GM19043 (cell line): ENCODE measurements around the gene IL1A.
"Not testable (repeated sequence)": the region's sequence is repeated elsewhere in the genome, so short reads cannot be mapped to it uniquely, and the experiment has no call there.

Source experiments
- ATAC-seq: cut with Tn5 transposase; IDR thresholded peaks from one replicate; pipeline ENCODE4 v1.9.1; 2021; ENCODE audit warnings: low read depth; ENCODE audit not compliant: unreplicated experiment

IL1A gene, protein sequence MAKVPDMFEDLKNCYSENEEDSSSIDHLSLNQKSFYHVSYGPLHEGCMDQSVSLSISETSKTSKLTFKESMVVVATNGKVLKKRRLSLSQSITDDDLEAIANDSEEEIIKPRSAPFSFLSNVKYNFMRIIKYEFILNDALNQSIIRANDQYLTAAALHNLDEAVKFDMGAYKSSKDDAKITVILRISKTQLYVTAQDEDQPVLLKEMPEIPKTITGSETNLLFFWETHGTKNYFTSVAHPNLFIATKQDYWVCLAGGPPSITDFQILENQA

GRCh38 chr2:112784199-112785189 lies at the start of gene IL1A:
Gene IL1A (minus strand): TSS chr2:112784493. CDS start chr2:112783770, 723 bp downstream.
- no peak for ATAC-seq

- ATAC-seq = no peak
Measured at GRCh38 chr2:112833976-112834375, 49.7 kb upstream of the IL1A start.

DNA sequence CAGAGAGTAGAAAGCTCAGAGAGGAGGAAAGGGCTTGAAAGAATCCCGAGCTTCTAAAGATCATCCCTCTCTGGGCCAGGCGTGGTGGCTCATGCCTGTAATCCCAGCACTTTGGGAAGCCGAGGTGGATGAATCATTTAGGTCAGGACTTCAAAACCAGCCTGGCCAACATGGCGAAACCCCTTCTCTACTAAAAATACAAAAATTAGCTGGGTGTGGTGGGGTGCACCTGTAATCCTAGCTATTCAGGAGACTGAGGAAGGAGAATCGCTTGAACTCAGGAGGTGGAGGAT lies 49.3 kb upstream of the IL1A start:
- not testable (repeated sequence) for ATAC-seq

DNA sequence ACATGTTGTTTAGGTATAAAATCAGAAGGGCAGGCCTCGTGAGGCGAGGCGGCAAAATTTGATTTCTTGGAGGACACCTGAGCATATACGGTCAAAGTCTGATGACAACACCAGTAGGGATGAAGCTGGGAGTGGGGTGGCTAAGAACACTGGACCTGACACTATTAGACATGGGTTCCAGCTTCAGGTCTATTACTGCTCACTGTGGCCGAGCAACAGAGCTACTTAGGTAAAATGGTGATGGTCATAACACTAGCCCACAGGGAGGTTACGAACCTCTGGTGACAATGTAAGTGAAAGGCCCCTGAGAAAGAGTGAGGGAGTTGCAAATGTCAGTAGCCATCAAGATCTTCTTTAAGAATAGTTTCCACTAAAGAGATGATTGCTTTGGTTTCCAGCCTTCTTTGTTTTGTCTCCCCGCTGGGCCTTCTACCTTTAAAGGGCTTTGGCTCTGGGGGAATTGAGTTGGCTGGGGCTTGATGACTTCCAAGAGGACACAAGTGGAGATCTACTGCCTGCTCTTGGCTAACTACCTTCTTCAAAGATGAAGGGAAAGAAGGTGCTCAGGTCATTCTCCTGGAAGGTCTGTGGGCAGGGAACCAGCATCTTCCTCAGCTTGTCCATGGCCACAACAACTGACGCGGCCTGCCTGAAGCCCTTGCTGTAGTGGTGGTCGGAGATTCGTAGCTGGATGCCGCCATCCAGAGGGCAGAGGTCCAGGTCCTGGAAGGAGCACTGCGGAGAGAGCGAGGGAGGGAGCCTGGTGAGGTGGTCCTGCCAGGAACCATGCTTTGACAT lies 48.7 kb upstream of the IL1A start:
- no peak for ATAC-seq

GRCh38 chr2:112831946-112832840 lies 47.9 kb upstream of the IL1A start:
- ATAC-seq = no peak

DNA sequence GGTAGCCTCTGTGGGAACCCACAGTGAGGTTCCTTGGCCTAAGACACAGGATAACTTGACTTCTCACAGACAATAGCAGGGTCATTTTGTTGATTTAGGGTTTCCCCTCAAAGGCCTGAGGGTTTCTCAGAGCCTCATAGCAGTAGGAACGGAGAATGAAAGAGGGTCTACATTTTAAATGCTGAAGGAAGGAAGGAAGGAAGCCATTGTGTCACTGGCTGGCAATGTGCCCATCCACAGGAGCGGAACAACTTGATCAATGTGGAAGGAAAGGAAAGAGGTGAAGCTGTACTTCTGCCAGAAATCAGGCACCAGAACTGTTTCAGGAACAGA lies 47.2 kb upstream of the IL1A start:
- ATAC-seq = no peak

DNA sequence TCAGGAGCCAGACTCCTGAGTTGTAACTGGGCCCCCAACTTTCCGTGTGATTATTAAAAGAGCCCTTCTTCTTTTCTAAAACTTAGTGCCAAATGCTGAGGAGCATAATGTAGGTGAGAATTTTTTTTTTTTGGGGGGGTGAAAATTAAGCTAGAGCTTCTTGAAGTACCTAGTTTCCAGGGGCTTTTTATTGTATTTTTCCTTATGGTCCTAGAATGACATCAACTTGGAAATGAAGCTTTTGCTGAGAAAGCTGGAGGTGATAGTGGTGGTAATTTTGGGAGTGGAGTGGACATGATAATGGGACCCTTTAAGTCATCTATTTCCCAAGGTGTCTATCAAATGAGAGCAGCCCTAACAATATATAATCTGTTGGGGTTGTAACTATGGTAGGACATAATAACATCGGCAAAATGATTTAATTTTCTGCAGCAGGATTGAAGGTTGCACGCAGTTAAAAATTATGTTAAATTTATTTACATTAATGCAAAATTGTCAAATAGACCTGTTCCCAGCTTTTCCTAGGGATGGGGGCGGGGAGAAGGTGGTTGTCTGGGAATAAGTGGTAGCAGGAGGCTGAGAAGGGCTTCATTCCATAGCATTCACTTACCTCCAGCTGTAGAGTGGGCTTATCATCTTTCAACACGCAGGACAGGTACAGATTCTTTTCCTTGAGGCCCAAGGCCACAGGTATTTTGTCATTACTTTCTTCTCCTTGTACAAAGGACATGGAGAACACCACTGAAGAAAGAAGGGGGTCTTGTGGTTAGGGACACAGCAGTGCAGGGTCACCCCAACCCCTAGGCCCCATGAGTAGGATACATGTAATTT lies 46.6 kb upstream of the IL1A start:
- ATAC-seq = no peak

DNA sequence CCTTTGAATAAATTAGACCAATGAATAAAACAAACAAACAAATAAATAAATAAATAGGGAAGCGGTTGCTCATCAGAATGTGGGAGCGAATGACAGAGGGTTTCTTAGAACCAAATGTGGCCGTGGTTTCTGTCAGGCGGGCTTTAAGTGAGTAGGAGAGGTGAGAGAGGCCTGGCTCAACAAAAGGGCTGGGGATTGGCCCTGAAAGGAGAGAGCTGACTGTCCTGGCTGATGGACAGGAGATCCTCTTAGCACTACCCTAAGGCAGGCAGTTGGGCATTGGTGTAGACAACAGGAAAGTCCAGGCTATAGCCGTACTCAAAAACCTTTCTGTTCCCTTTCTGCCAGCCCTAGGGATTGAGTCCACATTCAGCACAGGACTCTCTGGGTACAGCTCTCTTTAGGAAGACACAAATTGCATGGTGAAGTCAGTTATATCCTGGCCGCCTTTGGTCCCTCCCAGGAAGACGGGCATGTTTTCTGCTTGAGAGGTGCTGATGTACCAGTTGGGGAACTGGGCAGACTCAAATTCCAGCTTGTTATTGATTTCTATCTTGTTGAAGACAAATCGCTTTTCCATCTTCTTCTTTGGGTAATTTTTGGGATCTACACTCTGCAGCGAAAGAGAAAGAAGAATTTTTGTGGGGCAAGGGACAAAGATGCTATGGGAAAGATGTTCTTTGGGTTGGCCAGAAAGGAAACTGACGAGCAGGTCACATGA lies 45.8 kb upstream of the IL1A start:
- no peak for ATAC-seq

- no peak for ATAC-seq
Measured at GRCh38 chr2:112829101-112829960, 45.0 kb upstream of the IL1A start.

DNA sequence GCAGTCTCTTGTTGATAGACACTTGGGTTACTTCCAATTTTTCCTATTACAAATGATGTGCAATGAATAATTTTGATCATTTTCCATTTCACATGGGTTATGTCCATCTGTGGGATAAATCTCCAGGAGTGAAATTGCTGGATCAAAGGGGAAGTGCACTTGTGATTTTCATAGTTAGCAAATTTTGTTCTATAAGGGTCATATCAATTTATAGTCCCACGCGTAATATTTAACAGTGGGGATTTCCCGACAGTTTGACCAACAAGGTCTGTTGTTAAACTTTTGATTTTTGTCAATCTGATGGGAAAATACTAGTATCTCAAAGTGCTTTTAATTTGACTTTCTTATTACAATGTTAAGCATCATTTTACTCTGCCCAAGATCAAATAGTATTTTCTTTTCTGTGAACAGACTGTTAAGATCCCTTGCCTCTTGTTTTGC lies 44.0 kb upstream of the IL1A start:
- ATAC-seq = no peak

DNA sequence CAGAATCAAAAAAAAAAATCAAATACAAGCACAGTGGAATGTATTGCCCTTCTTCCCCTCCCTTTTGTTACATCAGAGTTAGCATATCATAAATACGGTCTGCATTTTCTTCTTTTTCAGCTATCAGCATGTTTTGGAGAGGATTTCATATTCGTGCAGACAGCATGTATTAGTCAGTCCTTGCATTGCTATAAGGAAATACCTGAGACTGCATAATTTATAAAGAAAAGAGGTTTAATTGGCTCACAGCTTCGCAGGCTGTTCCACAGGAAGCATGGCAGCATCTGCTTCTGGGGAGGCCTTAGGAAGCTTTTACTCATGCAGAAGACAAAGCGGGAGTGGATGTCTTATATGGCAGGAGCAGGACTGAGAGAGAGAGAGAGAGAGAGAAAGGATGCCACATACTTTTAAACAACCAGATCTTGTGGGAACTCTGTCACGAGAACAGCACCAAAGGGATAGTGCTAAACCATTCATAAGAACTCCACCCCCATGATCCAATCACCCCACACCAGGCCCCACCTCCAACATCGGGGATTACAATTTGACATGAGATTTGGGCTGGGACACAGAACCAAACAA lies 43.4 kb upstream of the IL1A start:
- no peak for ATAC-seq

GRCh38 chr2:112827009-112827408 lies 42.7 kb upstream of the IL1A start:
- ATAC-seq = no peak

- ATAC-seq = no peak
Measured at GRCh38 chr2:112825706-112826105, 41.4 kb upstream of the IL1A start.

DNA sequence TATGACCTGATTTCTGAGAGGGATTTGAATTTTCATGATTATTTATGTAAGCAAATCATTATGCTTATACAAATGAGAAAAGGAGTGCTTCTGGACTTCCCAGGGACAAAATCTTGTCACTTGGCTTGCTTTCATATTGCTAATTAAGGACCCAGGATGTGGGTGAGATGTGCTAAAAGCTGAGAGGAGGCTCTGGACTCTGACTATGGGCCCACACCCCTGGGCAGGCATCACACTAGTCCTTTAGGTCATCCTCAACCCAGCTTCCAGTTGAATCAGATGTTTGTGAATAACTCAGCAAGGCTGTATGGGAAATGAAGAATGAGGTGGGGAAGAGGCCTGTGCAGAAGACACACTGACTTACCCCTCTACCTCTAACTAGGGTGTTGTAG lies 40.4 kb upstream of the IL1A start:
- no peak for ATAC-seq

- no peak for ATAC-seq
Measured at GRCh38 chr2:112821682-112822081, 37.4 kb upstream of the IL1A start.

DNA sequence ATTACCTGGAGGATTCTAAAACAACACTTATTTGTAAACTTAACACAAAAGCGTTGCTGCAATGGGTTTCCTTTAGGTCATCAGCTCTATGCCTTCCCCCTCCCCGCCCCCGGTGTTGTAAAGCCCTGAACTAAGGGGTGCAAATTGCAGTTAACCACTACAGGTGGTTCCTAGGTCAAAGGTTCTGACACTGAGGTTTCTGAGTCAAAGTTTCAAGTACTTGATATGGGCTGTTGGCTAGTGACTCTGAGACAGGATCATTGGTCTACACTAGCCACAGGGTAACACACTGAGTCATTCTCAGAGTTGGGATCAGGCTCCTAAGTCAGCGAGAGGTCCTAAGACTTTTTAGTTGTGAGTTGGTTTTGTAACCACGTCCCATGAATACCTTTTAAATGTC lies 36.8 kb upstream of the IL1A start:
- ATAC-seq = peak; percentile 69

DNA sequence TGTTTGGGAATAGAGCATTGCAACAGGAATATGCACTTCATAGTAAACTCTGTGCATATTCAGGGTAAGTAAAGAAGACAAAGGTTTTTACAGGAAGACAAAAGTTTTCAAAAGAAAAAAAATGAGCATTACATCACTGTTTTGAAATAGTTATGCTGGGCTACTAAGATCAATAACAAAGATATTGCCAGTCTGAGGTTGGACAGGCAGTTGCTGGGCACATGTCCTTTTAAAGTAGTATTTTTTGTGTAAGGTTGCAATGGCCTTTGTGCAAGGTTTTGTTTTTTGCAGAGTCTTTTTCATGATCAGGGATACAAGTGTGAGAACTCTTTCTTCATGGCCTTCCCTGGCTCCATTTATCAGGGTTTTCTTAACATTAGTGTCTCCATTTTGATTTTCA lies 36.0 kb upstream of the IL1A start:
- no peak for ATAC-seq
